Subcutaneous adipose tissue (tissue), 4 donors: ENCODE data around the gene CD248. TPM values are rescaled to one million over a fixed set of nuclear protein-coding genes. Genes with fewer than 3 reads are reported as not detected.

ENCODE experiments used
- CTCF ChIP-seq: fragments of 450-650 bp; IDR thresholded peaks from one replicate; pipeline ENCODE4 v1.5.1; 2016; ENCODE audit warnings: low read depth, mild to moderate bottlenecking, control low read depth, antibody characterized with exemption, moderate library complexity
- total RNA-seq, 4 donors: library from RNA; depleted of rRNA; stranded (reverse); fragments of >200 nt; gene quantifications; one replicate each; pipeline ENCODE4 v1.1.0, GENCODE V29; 2016

The CD248 gene
- total RNA-seq, 4 donors from 2014 or later, result 49.0 to 226 (median 149) TPM

GRCh38 chr11:66361502-66361941, 44.7 kb upstream of the CD248 start:
- no peak for TF ChIP-seq CTCF

- no peak for TF ChIP-seq CTCF
Measured at GRCh38 chr11:66360406-66361073, 43.7 kb upstream of the CD248 start.

- no peak for TF ChIP-seq CTCF
Measured at GRCh38 chr11:66359662-66360087, 42.8 kb upstream of the CD248 start.

- no peak for TF ChIP-seq CTCF
Measured at GRCh38 chr11:66349084-66349386, 32.2 kb upstream of the CD248 start.

- TF ChIP-seq CTCF, result no peak
Measured at GRCh38 chr11:66347425-66348276, 30.8 kb upstream of the CD248 start, which contains the start of gene B4GAT1. Gene B4GAT1 (minus strand): TSS chr11:66347629. CDS start chr11:66347545, 84 bp downstream.

- no peak for TF ChIP-seq CTCF
Measured at GRCh38 chr11:66346476-66347424, 29.9 kb upstream of the CD248 start.
